Measurements from ENCODE around the gene IFT43. TPM values are rescaled to one million over a fixed set of nuclear protein-coding genes. Genes with fewer than 3 reads are reported as not detected.

IFT43 gene
- total RNA-seq, 6 experiments from 2014 or later = 27.1 to 33.4 (median 29.3) TPM

DNA sequence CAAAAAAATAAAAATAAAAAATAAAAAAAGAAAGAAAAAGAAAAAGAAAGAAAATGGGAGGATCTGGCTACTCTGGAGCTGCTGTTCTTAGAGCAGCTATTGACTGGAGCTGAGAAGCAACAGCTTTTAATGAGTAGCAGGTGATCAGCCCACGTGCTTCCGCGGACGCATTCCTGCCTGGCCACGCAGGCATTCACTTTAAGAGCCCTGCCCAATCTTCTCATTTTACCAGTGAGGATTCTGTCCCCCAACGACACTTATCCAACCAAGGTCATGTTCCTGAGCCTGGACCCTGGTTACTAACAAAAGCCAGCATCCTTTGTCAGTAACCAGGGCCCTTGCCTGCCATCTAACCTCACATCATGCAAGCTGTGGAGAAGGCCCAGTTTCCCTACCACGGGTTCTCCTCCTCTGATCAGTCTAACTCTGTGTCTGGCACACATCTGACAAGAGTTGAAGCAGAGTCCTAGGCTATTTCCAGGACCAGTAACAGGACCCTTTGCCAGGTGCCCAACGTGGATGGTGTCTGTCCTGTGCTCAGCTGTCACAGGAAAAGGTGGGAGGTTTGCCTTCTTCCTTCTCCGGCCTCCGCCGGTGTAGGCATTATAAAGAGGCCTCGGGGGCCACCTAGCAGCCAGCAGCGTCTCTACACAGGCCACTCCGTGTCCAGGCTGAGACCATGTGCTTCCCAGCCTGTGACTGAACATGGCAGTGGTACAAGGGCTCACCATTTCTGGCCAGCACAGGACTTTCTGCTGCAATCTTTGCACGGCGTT is 105.2 kb downstream of the IFT43 start:
- DNase-seq = peak; percentile 7
- H3K27me3 Mint-ChIP-seq (ENCODE audit: insufficient read depth) = peaks cover 23% of the 10 kb centered on the region
- no peaks in the 10 kb centered on the region for H3K4me1 Mint-ChIP-seq (ENCODE audit: low read depth)
- no peak overlapping the region for H3K27ac Mint-ChIP-seq
- H3K4me3 Mint-ChIP-seq = no peak overlapping the region
- H3K36me3 Mint-ChIP-seq (ENCODE audit: low read depth) = no peaks in the 10 kb centered on the region
- TF ChIP-seq, protein P1, sequence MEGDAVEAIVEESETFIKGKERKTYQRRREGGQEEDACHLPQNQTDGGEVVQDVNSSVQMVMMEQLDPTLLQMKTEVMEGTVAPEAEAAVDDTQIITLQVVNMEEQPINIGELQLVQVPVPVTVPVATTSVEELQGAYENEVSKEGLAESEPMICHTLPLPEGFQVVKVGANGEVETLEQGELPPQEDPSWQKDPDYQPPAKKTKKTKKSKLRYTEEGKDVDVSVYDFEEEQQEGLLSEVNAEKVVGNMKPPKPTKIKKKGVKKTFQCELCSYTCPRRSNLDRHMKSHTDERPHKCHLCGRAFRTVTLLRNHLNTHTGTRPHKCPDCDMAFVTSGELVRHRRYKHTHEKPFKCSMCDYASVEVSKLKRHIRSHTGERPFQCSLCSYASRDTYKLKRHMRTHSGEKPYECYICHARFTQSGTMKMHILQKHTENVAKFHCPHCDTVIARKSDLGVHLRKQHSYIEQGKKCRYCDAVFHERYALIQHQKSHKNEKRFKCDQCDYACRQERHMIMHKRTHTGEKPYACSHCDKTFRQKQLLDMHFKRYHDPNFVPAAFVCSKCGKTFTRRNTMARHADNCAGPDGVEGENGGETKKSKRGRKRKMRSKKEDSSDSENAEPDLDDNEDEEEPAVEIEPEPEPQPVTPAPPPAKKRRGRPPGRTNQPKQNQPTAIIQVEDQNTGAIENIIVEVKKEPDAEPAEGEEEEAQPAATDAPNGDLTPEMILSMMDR (IDR thresholded peaks at IDR 0.05) = peak; percentile 26; the same call in 1 of the 2 replicates
- H3K9me3 Mint-ChIP-seq = no peaks in the 10 kb centered on the region

DNA sequence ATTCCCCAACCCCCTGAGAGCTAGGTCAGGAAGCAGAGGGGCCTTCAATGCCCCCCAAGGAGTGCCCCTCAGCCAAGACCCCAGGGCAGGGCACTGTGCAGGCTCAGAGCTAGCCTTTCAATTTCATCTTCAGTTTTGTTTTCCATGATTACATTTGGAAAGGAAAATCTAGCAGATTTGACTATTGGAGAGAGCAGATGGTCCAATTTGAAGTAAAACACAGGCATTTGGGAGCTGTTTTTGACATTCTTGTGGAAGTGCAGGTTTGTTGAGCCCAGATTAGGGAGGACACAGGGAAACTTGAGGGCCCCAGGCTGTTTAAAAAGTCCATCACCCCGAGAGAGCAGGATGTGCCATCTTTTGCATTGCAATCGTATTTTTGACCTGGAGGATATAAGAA is 107.5 kb downstream of the IFT43 start:
- no peaks in the 10 kb centered on the region for H3K9me3 Mint-ChIP-seq
- H3K27me3 Mint-ChIP-seq (ENCODE audit: insufficient read depth) = peaks cover 21% of the 10 kb centered on the region
- H3K4me3 Mint-ChIP-seq = no peak overlapping the region
- no peaks in the 10 kb centered on the region for H3K36me3 Mint-ChIP-seq (ENCODE audit: low read depth)
- TF ChIP-seq, protein P1 (IDR thresholded peaks at IDR 0.05) = no peak
- DNase-seq = no peak
- no peaks in the 10 kb centered on the region for H3K4me1 Mint-ChIP-seq (ENCODE audit: low read depth)
- no peak overlapping the region for H3K27ac Mint-ChIP-seq

DNA sequence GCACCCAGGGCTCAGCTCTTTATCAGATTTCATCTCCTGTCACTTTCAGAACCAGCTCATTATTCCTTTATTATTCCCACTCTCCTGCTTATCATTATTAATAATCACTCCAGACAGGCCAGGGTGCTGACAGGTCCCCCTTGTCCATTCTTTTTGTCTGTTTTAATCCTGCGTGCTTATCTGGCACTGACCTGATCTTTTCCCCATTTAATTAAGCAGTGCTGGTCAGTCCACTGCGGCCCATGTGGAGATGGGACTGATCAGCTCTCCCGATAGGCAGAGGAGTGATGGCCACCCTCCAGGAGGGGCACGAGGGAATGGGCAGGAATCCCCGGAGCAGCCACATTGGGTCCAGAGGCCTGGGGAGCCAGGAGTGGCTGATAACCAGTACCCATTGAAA is 110.7 kb downstream of the IFT43 start:
- Mint-ChIP-seq H3K27ac (no peak overlapping the region), H3K4me3 (no peak overlapping the region), H3K9me3 (no peaks in the 10 kb centered on the region)

DNA sequence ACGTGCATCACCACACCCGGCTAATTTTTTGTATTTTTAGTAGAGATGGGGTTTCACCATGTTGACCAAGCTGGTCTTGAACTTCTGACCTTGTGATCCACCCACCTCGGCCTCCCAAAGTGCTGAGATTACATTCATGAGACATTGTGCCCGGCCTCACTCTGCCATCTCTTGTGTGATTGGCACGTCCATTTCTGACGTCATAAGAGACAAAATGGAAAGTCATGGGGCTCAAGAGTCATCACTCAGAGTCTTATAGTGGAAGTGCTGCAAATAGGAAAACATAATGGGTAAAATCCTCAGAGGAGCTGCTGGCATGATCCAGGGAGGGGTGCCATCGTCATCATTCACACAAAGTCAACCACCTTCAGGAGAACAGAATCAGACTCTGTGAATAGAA is 112.0 kb downstream of the IFT43 start:
- H3K27me3 Mint-ChIP-seq (ENCODE audit: insufficient read depth) = peaks cover 26% of the 10 kb centered on the region

More for the DNA sequence above, 110.7 kb downstream of the IFT43 start:
- no peak for DNase-seq
- H3K36me3 Mint-ChIP-seq (ENCODE audit: low read depth) = no peaks in the 10 kb centered on the region
- H3K27me3 Mint-ChIP-seq (ENCODE audit: insufficient read depth) = peaks cover 27% of the 10 kb centered on the region
- peaks cover 3% of the 10 kb centered on the region; the same call in 1 of the 2 replicates for H3K4me1 Mint-ChIP-seq (ENCODE audit: low read depth)
- TF ChIP-seq, protein P1 (IDR thresholded peaks at IDR 0.05) = no peak

DNA sequence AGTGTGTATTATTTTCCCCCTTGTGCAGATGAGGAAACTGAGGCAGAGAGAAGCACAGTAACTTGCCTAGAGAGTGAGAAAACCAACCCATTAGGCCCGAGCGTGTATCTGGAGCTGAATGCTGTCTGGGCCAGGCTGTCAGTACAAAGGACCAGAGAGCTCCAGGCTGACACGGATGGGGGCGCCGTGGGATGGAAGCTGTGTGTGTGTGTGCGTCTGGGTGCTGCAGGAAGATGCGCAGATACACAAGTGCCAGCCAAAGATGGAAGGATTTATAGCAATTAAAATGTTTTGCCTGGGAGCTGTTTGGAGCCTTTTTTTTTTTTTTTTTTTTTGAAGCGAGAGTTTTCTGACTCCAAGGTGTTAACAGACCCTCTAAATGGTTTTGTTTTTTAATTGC is 112.5 kb downstream of the IFT43 start:
- no peak overlapping the region for H3K27ac Mint-ChIP-seq

More for the DNA sequence above, 112.0 kb downstream of the IFT43 start:
- Mint-ChIP-seq H3K4me3 (no peak overlapping the region), H3K4me1 (ENCODE audit: low read depth) (peaks cover 6% of the 10 kb centered on the region; the same call in 1 of the 2 replicates), H3K36me3 (ENCODE audit: low read depth) (no peaks in the 10 kb centered on the region), H3K9me3 (no peaks in the 10 kb centered on the region), H3K27ac (no peak overlapping the region)
- no peak for DNase-seq
- TF ChIP-seq, protein P1 (IDR thresholded peaks at IDR 0.05) = no peak

More for the DNA sequence above, 112.5 kb downstream of the IFT43 start:
- TF ChIP-seq, protein P1 (IDR thresholded peaks at IDR 0.05) = no peak
- peaks cover 6% of the 10 kb centered on the region; the same call in 1 of the 2 replicates for H3K4me1 Mint-ChIP-seq (ENCODE audit: low read depth)
- H3K9me3 Mint-ChIP-seq = no peaks in the 10 kb centered on the region
- H3K27me3 Mint-ChIP-seq (ENCODE audit: insufficient read depth) = peaks cover 26% of the 10 kb centered on the region
- no peaks in the 10 kb centered on the region for H3K36me3 Mint-ChIP-seq (ENCODE audit: low read depth)
- no peak for DNase-seq
- H3K4me3 Mint-ChIP-seq = no peak overlapping the region
